Measurements from ENCODE around the gene ADGRD1.

The ADGRD1 gene

DNA sequence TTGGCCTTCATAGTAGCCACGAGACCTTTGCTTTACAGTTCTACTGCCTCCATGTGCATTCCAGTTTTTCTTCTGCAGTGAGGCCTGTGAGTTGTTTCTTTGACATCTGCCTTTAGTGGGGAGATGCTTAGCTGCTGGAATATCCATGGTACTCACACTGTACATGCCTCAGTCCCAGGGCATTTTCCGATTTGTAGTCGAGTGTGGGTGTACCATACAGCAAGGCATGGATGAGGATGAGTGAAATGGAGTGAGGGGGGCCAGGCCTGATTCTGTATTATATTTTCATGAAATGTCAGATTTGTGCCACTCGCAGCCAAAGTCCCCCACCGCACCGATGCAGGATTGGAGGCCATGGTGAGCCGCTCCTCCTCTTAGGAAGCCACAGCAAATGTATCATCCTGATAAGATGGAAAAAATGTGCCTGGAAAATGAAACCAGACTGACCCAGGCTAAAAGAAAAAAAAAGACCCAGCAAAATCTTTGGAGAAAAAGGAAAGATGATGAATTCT is 173.0 kb downstream of the ADGRD1 start:
- no peak for DNase-seq

DNA sequence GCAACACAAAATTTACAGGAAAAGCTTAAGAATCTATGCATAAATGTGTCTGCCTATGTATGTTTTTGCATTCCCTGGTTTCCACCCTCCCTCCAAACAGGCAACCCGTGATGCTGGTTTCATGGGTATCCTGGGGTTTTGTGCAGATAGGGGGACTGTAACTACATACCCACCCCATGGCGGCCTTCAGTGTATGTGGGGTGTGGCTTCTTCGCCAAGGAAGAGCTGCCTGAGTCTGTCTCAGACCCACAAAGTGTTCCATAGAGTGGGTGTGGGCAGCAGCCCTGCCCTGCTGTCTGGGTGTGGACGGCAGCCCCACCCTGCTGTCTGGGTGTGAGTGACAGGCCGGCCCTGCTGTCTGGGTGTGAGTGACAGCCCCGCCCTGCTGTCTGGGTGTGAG is 174.8 kb downstream of the ADGRD1 start:
- DNase-seq, result no peak

DNA sequence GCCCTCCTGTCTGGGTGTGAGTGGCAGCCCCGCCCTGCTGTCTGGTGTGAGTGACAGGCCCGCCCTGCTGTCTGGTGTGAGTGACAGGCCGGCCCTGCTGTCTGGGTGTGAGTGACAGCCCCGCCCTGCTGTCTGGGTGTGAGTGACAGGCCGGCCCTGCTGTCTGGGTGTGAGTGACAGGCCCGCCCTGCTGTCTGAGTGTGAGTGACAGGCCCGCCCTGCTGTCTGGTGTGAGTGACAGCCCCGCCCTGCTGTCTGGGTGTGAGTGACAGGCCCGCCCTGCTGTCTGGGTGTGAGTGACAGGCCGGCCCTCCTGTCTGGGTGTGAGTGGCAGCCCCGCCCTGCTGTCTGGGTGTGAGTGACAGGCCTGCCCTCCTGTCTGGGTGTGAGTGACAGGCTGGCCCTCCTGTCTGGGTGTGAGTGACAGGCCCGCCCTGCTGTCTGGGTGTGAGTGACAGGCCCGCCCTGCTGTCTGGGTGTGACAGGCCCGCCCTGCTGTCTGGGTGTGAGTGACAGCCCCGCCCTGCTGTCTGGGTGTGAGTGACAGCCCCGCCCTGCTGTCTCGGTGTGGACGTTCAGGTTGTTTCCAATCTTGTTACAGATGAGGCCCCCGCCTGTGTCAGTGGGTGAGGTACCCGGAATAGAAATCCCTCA is 175.4 kb downstream of the ADGRD1 start:
- DNase-seq, result peak in 1 of 5 experiments; percentile 5

- no peak for DNase-seq
Observed at GRCh38 chr12:131129839-131130238, 176.1 kb downstream of the ADGRD1 start.

DNA sequence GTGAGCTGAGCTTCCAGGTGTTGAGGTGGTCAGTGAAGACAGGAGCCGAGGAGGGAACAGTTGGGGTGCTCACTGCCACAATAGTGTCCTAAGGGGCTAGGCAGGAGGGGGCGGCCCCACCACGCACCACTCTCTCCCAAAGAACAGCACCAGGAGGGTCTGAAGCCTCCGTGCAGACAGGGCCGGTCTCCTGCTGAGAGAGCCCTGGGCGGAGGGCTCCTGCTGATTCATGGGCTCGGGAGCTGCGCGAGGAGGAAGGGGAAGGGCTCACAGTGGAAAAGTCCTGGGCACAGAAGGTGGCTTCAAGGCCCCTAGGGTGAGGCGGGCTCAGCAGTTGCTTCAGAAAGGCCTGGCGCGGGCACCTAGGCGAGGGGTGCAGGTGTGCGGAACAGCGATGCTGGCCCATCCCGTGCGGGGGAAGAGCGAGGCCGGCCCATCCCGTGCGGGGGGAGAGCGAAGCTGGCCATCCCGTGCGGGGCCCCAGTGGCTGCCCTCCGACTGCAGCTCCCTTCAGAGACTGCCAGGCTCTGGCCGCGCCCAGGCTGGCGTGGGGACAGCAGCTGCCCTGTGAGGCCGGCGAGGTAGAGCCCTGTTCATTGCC is 176.7 kb downstream of the ADGRD1 start:
- no peak for DNase-seq

GRCh38 chr12:131131077-131131807 is 177.5 kb downstream of the ADGRD1 start:
- DNase-seq, result no peak

DNA sequence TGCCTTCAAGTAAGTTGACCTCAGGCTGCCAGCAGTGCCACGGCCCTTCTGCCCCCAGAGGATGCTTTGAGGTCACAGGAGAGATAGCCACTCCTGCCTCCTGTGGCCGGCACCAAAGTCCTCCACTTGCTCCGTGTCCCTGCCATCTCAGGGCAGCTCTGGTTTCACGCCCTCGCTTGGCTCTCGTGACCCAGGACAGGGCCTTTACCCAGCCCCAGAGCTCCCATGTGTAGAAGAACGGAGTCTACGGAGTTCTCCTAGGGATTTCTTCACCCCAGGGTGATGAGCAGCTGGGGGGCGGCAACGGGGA is 178.1 kb downstream of the ADGRD1 start:
- DNase-seq, result no peak

DNA sequence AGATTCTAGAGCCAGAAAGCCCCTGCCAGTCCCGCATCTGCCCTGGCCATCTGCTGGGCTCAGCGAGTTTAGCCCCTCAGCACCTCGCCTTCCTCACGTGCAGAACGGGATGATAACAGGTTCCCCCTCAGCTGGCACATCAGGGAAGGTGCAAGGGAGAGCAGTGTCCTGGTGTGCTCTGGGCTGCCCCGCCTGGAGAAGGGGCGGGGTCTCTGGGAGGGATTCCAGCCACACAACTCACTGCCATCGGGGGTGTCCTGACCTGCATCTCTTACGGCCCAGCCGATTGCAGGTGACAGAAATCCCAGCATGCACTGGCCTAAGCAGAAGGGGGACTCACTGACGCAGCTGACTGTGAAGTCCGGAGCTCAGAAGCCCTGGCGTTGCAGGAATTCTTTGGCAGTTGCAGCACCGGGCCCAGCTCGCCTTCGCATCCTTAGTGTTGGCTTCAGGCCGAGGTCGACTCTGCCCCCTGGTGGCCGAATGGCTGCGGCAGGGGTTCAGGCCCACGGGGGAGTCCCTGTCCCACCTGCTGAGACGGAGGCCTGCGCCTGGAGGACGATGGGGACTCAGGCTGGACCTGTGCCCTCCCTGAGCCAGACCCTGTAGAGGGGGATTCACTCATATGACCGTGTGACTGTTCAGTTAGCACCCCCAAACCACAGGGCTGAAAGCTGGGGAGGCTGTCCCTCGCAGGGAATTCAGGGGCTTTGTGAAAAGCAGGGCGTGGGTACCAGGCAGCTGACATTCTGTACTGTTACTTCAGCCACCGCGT is 178.6 kb downstream of the ADGRD1 start:
- peak; percentile 35 to 64 (median 54) for DNase-seq

DNA sequence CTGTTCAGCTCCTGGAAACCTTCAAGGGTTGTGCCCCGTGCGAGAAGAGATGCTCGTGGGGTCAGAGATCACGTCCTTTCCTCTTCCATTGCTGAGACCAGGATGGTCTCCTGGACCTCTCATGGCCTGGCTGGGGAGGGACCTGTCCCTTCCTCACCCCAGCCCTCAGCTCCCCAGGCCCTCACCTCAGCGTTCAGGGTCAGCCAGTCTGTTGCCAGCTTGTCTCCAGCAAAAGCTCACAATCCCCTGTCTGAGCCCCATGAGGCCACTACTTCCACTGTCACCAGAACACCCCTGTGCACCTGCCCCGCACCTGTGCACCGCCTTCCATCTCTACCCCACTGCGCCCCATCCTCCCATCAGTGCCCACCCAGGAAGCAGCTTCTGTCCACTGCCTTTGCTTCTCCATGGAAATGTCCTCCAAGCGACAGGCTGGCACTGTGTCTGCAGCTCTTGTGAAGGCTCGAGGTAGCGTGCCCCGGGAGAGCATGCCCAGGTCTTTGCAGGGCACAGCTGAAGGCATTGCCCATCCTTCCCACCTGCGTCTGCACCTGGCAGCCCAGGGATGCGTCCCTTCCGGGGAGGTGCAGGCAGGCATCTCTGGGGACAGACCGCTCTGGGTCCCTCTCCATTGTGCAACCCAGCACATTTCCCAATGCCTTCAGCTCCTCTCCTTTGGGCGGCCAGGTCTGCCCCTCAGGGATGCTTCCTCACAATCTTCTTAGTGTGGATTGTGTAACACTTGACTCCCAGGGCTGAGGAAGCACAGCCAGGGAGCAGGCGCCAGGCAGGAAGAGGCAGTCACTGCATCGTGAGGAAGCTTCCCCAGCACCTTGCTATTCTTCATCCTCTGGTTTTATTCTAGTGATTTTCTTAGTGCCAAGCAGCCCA is 179.6 kb downstream of the ADGRD1 start:
- no peak for DNase-seq

DNA sequence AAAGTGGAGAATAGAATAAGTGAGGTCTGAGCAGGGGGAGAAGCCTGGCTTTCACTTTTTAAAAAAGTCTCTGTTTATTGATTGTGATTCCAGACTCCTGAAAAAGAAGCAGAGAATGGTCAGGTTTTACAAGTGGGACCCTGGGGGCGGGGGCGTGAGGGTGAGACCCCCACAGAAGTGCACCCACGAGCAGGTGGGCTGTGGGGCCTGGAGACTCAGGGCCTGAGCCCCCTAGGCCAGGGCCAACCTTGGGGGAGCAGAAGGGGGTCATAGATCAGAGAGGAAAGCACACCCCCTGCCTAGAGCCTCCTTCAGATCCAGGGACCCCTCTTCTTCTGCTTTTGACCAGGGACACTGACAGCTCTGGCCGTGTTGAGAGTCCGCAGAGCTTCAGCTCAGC is 180.3 kb downstream of the ADGRD1 start:
- DNase-seq, result no peak

GRCh38 chr12:131134523-131135310 is 181.0 kb downstream of the ADGRD1 start:
- no peak for DNase-seq

DNA sequence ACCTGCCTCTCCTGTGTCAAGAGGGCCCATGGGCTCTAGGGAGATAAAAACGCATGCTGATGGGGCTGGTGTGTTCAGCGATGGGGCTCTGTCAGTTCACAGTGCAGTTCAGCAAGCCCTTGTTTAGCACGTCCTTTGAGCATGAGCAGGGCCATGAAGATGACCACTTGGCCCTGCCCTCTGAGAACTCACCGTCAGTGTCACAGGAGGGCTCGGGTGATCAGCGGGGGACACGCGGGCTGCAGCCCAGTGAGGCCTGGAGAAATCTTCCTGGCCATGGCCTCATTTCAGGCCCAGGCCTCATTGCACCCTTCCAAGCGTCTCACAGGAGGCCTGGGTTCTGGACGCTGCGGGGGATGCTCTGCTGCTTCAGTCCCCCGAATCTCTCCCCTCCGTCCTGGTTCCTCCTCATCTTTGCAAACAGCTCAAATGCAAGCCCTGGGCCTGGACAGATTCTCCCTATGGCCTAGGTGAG is 181.6 kb downstream of the ADGRD1 start:
- no peak for DNase-seq

DNA sequence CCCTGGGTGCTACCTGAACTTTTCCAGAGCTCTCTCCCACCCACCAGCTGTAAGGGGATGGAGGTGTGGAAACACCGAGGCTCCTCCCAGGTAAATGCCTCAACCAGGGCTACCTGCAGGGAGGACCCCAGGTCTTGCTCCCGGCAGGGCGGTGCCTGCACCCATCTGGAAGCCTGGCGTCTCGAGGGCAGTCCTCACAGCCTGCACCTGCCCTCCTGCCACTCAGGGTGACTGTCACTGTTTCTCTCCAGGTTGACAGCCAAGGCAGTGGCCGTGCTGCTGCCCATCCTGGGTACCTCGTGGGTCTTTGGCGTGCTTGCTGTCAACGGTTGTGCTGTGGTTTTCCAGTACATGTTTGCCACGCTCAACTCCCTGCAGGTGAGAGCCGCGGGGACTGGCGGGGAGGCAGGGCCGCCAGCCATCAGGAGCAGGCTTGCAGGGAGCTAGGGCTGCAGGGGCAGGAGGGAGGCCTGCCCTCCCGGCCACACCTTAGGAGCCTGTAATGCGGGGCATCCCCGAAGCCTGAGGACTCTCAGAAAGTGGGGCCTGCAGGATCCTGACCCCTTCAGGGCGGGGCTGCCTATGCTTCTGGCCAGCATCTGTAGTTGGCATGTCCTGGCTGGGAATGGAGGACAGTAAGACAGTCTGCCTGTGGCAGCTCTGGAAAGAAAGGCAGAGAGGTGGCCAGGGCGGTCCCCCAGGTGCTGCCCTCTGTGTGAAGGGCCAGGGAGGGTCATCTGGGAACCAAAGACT is 182.3 kb downstream of the ADGRD1 start:
- DNase-seq, result no peak

DNA sequence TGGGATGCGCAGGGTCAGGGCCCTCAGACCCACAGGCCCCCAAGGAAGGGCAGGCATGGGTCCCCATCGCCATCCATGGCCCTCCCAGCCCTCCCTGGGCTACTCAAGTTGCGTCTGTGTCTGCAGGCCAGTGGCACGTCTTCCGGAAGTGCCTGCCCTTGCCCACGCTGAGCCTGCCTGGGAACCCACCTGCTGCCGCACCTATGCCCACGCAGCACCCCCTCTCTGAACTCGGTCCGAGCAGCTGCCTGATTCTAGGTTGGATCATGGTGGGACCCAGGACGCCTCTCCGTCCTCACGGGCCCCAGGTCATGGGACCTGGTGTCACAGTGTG is 182.8 kb downstream of the ADGRD1 start:
- no peak for DNase-seq

- DNase-seq, result no peak
Observed at GRCh38 chr12:131137009-131137835, 183.5 kb downstream of the ADGRD1 start.

- no peak for DNase-seq
Observed at GRCh38 chr12:131137836-131138637, 184.3 kb downstream of the ADGRD1 start.

- DNase-seq, result no peak
Observed at GRCh38 chr12:131138638-131139362, 185.1 kb downstream of the ADGRD1 start.
